GM21786 (cell line): ENCODE measurements around the gene WWP2.
"Not testable (repeated sequence)": the region's sequence is repeated elsewhere in the genome, so short reads cannot be mapped to it uniquely, and the experiment has no call there.

Experiments
- ATAC-seq: cut with Tn5 transposase; IDR thresholded peaks from one replicate; pipeline ENCODE4 v1.9.1; 2021; ENCODE audit not compliant: unreplicated experiment

The WWP2 gene

GRCh38 chr16:69854776-69855175, 92.6 kb downstream of the WWP2 start:
- ATAC-seq = not testable (repeated sequence)

GRCh38 chr16:69855592-69855991, 93.5 kb downstream of the WWP2 start:
- ATAC-seq = no peak

GRCh38 chr16:69858191-69859104, 96.3 kb downstream of the WWP2 start:
- ATAC-seq = no peak

- no peak for ATAC-seq
Observed at GRCh38 chr16:69859105-69859989, 97.2 kb downstream of the WWP2 start.

GRCh38 chr16:69860233-69861231, 98.4 kb downstream of the WWP2 start:
- no peak for ATAC-seq

- ATAC-seq = no peak
Observed at GRCh38 chr16:69861292-69862030, 99.3 kb downstream of the WWP2 start.

- no peak for ATAC-seq
Observed at GRCh38 chr16:69863401-69864281, 101.5 kb downstream of the WWP2 start.

- ATAC-seq = no peak
Observed at GRCh38 chr16:69865701-69866100, 103.6 kb downstream of the WWP2 start.

GRCh38 chr16:69867784-69868560, 105.8 kb downstream of the WWP2 start:
- no peak for ATAC-seq

- ATAC-seq = no peak
Observed at GRCh38 chr16:69870761-69871160, 108.6 kb downstream of the WWP2 start.

- no peak for ATAC-seq
Observed at GRCh38 chr16:69871708-69872107, 109.6 kb downstream of the WWP2 start.

- no peak for ATAC-seq
Observed at GRCh38 chr16:69872888-69873287, 110.8 kb downstream of the WWP2 start.

GRCh38 chr16:69873783-69874182, 111.7 kb downstream of the WWP2 start:
- ATAC-seq = no peak

- ATAC-seq = no peak
Observed at GRCh38 chr16:69874271-69874670, 112.1 kb downstream of the WWP2 start.

GRCh38 chr16:69880640-69881133, 118.6 kb downstream of the WWP2 start:
- no peak for ATAC-seq

- no peak for ATAC-seq
Observed at GRCh38 chr16:69881141-69881540, 119.0 kb downstream of the WWP2 start.

GRCh38 chr16:69883744-69884143, 121.6 kb downstream of the WWP2 start:
- no peak for ATAC-seq

GRCh38 chr16:69885722-69886121, 123.6 kb downstream of the WWP2 start:
- ATAC-seq = no peak
